ENCODE data around the gene LITAF. TPM values are rescaled to one million over a fixed set of nuclear protein-coding genes. Genes with fewer than 3 reads are reported as not detected.

The LITAF gene
- polyA plus RNA-seq, 2 of the 4 experiments (the other 2 are of a cell fraction), result 197 to 227 TPM

DNA sequence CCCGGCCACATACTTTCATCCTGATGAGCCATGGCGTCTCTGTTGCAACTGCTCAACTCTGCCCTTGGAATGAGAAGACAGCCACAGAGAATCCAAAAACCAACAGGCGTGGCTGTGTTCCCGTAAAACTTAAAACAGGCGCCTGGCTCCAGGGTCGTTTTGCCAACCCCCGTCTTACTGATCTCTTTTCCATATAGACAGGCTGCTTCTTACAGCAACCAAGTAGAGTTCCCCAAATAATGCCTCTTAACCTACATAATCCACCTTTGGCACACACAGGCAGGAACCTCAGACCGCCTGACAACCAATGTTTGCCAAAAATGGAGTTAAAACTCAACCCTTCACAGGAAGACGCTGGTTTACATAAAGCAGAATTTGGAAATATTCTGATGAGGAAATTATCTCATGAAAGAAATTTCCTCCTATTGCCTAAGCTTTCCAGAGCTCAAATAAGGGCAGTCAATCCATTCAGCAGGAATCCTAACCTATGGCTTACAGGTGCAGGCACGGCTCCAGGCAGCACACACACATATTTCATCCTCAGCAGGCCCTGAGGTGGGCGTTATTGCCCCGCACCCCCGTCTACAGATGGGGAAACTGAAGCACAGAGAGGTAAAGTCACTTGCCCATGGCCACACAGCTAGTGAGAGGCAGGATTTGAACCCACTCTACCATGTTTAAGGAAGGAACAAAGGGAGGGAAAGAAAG lies 35.8 kb downstream of the LITAF start (continued):
- TF ChIP-seq, protein P1, sequence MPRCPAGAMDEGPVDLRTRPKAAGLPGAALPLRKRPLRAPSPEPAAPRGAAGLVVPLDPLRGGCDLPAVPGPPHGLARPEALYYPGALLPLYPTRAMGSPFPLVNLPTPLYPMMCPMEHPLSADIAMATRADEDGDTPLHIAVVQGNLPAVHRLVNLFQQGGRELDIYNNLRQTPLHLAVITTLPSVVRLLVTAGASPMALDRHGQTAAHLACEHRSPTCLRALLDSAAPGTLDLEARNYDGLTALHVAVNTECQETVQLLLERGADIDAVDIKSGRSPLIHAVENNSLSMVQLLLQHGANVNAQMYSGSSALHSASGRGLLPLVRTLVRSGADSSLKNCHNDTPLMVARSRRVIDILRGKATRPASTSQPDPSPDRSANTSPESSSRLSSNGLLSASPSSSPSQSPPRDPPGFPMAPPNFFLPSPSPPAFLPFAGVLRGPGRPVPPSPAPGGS (IDR thresholded peaks at IDR 0.05), result no peak
- TF ChIP-seq FOSL2 (IDR thresholded peaks at IDR 0.05), result no peak
- TF ChIP-seq FOSL2 (CRISPR knock-in tag; IDR thresholded peaks at IDR 0.05), result no peak

DNA sequence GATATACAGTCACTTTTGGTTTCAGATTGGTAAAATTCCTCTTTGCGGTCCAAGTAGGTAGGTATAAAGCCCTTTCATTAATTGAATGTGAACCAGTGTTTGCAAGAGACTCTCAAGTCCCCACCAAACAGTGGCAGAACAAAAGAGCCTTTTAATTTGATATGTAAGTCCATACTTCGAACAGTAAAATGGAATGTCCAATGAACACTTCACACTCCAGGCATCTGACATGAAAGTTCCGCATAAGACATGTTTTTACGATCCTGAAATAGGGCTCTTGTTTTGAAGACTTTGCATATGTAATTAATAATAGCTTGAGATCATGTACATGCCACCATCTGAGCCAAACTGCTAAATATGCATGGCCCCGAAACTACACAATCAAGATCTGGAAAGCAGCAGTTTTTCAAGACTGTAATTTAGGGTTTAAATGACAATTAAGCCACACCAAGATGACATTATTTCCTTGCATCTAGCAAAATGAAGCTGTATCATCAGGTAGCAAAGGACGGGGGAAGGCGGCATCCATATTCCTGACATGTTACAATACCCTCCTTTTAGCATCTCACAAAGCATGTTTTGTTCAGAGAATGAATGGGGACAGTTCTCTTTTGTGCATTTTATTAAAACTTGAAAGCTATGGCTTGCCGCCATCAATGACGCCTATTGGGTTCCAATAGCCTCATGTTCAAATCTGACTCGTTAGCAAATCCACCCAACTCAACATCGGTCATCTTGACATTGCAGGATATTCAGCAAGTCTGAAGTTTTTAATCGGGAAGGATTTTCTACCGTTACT lies 39.4 kb downstream of the LITAF start:
- no peak for ATAC-seq
- Histone ChIP-seq H3K4me1 (peaks cover 27% of the 10 kb centered on the region), H3K9me3 (peaks cover 8% of the 10 kb centered on the region; the same call in 1 of the 3 replicates), H3K4me3 (no peak overlapping the region), H3K4me2 (peak overlapping the region; percentile 35; the same call in 2 of the 3 replicates), H3K27ac (peak overlapping the region; percentile 50 to 70; a peak in 5 of 6 replicates)
- FAIRE-seq, result no peak
- CTCF ChIA-PET, result interaction anchor here (0.6 to 1.2 kb wide), 5 partner anchors 8 to 306 kb away, joined by 3 to 5 read pairs (median 4); no protein-coding TSS in a partner anchor
- TF ChIP-seq HOXB13 (CRISPR knock-in tag; IDR thresholded peaks at IDR 0.05; ENCODE audit: low read depth) (no peak), POLR2A (IDR thresholded peaks at IDR 0.05; ENCODE audit: low read length) (no peak), SMC3 (IDR thresholded peaks at IDR 0.05) (no peak), RCOR1 (IDR thresholded peaks at IDR 0.05; ENCODE audit: low read depth, low read length) (no peak), JUN (IDR thresholded peaks at IDR 0.05) (no peak)
- TF ChIP-seq, protein P2, sequence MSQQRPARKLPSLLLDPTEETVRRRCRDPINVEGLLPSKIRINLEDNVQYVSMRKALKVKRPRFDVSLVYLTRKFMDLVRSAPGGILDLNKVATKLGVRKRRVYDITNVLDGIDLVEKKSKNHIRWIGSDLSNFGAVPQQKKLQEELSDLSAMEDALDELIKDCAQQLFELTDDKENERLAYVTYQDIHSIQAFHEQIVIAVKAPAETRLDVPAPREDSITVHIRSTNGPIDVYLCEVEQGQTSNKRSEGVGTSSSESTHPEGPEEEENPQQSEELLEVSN (IDR thresholded peaks at IDR 0.05; ENCODE audit: borderline replicate concordance, low read depth), result no peak
- 91% methylated on average over 13 of the region's 13 CpGs for whole genome bisulfite sequencing (ENCODE audit: missing lambda C conversion rate)
- POLR2A ChIA-PET, result no interaction called here
- DNase-seq (ENCODE audit: low read depth in 1 of 2, low spot score in 1 of 2), result no peak

DNA sequence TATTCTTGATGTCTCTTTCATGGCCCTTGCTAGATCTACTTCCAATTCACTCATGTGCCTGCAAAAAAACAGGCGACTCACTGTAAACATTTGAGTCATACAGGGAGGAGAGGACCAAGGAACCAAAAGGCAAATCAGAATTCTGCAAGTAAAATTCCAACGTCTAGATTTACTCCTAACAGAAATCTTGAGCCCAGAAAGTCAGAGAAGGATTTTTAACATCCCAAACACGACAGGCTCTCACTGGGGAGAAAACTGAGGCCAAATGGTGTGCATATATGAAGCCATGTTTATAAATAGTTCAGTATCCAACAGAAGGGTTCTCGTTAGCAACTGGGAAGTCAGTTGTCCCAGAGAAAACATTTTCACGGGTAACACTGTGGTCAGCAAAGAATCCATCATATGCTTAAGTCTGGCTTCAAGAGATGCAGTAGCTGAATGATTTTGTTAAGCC lies 40.1 kb downstream of the LITAF start:
- WGBS (ENCODE audit: missing lambda C conversion rate), result 37% methylated on average over 5 of the region's 5 CpGs
- peaks cover 8% of the 10 kb centered on the region; the same call in 1 of the 3 replicates for H3K9me3 ChIP-seq
- H3K4me1 ChIP-seq, result peaks cover 22% of the 10 kb centered on the region
- H3K4me3 ChIP-seq, result no peak overlapping the region
- POLR2A ChIA-PET, result no interaction called here
- FAIRE-seq, result no peak
- peak in 1 of 2 experiments; percentile 36 for DNase-seq (ENCODE audit: low read depth in 1 of 2, low spot score in 1 of 2)
- peak overlapping the region; percentile 35 for H3K4me2 ChIP-seq
- no peak for TF ChIP-seq ZFP36 (IDR thresholded peaks at IDR 0.05; ENCODE audit: borderline replicate concordance, partially characterized antibody)
- TF ChIP-seq FOSL2 (IDR thresholded peaks at IDR 0.05), result no peak
- TF ChIP-seq FOSL2 (CRISPR knock-in tag; IDR thresholded peaks at IDR 0.05), result peak; percentile 37
- peak overlapping the region; percentile 50 to 70 for H3K27ac ChIP-seq
- no peak for ATAC-seq
- CTCF ChIA-PET, result interaction anchor here (1.0 kb wide), 1 partner anchor 41 kb away, joined by 4 read pairs; no protein-coding TSS in a partner anchor

DNA sequence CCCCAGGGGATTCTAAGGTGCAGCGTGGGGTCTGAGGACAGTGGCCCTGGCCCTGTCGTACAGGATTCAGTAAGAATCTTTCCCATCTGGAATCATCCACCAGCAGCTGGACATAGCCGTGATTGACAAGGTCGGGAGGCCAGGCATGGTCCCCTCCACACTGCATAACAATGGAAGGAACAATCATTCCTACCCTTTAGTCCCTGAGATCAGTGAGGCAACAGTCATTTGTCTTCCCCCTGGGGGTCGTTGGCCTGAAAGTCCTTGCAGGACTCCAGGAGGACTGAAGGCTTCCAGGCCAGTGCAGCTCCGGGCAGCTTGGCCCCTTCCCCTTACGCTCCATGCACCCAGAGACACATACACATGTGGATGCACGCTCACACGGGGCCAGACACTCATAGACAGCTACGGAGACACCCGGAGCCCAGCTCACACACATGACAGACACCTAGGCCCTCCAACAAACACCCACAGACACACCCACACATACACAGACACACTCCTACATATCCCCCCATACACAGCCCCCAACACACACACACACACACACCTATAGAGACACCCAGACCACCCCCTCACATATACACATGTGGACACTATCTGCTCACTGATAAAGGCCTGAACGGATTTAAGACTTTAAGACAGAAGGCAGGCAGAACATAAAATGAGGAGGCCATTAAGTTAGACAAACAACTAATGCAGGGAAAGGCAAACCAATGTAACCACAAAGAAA lies 42.9 kb downstream of the LITAF start:
- FAIRE-seq (no peak), ATAC-seq (peak; percentile 20 to 31; a peak in 4 of 6 replicates), DNase-seq (ENCODE audit: low read depth in 1 of 2, low spot score in 1 of 2) (no peak)
- peaks cover 17% of the 10 kb centered on the region for H3K4me1 ChIP-seq
- H3K4me2 ChIP-seq, result no peak overlapping the region
- H3K9me3 ChIP-seq, result peaks cover 5% of the 10 kb centered on the region; the same call in 1 of the 3 replicates
- peak overlapping the region in 1 of 2 experiments; percentile 54; a peak in 2 of 6 replicates for H3K27ac ChIP-seq
- TF ChIP-seq RCOR1 (IDR thresholded peaks at IDR 0.05; ENCODE audit: low read depth, low read length), result no peak
- no peak for TF ChIP-seq CEBPB (IDR thresholded peaks at IDR 0.05)
- TF ChIP-seq FOSL2 (IDR thresholded peaks at IDR 0.05), result no peak
- no peak for TF ChIP-seq FOSL2 (CRISPR knock-in tag; IDR thresholded peaks at IDR 0.05)
- no peak for TF ChIP-seq POLR2A (IDR thresholded peaks at IDR 0.05; ENCODE audit: low read length)
- no peak for TF ChIP-seq CBX2 (IDR thresholded peaks at IDR 0.05; ENCODE audit: borderline replicate concordance, low read depth)
- TF ChIP-seq, protein P3, sequence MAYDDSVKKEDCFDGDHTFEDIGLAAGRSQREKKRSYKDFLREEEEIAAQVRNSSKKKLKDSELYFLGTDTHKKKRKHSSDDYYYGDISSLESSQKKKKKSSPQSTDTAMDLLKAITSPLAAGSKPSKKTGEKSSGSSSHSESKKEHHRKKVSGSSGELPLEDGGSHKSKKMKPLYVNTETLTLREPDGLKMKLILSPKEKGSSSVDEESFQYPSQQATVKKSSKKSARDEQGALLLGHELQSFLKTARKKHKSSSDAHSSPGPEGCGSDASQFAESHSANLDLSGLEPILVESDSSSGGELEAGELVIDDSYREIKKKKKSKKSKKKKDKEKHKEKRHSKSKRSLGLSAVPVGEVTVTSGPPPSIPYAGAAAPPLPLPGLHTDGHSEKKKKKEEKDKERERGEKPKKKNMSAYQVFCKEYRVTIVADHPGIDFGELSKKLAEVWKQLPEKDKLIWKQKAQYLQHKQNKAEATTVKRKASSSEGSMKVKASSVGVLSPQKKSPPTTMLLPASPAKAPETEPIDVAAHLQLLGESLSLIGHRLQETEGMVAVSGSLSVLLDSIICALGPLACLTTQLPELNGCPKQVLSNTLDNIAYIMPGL (CRISPR knock-in tag; IDR thresholded peaks at IDR 0.05; ENCODE audit: borderline replicate concordance), result no peak
- TF ChIP-seq HOXA7 (CRISPR knock-in tag; IDR thresholded peaks at IDR 0.05), result no peak
- TF ChIP-seq, protein P4, sequence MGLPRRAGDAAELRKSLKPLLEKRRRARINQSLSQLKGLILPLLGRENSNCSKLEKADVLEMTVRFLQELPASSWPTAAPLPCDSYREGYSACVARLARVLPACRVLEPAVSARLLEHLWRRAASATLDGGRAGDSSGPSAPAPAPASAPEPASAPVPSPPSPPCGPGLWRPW (IDR thresholded peaks at IDR 0.05), result no peak
- TF ChIP-seq ZNF302 (CRISPR knock-in tag; IDR thresholded peaks at IDR 0.05), result no peak
- no peak for TF ChIP-seq HOXB13 (CRISPR knock-in tag; IDR thresholded peaks at IDR 0.05; ENCODE audit: low read depth)
- no peak for TF ChIP-seq SREBF2 (IDR thresholded peaks at IDR 0.05)
- no peak for TF ChIP-seq TFCP2L1 (CRISPR knock-in tag; IDR thresholded peaks at IDR 0.05)
- no peak for TF ChIP-seq POLR2AphosphoS2 (conservative IDR thresholded peaks at IDR 0.05; ENCODE audit: low read length)
- WGBS (ENCODE audit: missing lambda C conversion rate), result 89% methylated on average over 11 of the region's 12 CpGs
- POLR2A ChIA-PET, result no interaction called here
- CTCF ChIA-PET, result interaction anchor here (1.5 kb wide), 1 partner anchor 12 kb away, joined by 3 read pairs; no protein-coding TSS in a partner anchor
- H3K4me3 ChIP-seq, result no peak overlapping the region

Data from A549 (cell line).